Right lobe of liver (tissue), 6 donors: ENCODE measurements around the gene RAPGEF3. TPM values are rescaled to one million over a fixed set of nuclear protein-coding genes. Genes with fewer than 3 reads are reported as not detected.
A peak's percentile ranks its signal among the peaks of the same experiment; 100 is the strongest.

Source experiments
- ATAC-seq, 4 donors: fragments of 200-7000 bp; cut with Tn5 transposase; one replicate each; pipeline ENCODE4 v1.9.1; 2020; ENCODE audit warnings: mild to moderate bottlenecking in 4 of 4, moderate library complexity in 4 of 4
- DNase-seq, 3 donors: peaks; one replicate each; pipeline ENCODE4 v3.0.0-alpha.2; 2020
- H3K27ac ChIP-seq, 3 donors: fragments of 200-600 bp; one replicate each; pipeline ENCODE4 v1.8.0; 2022
- H3K27me3 ChIP-seq, 2 donors: fragments of 200-600 bp; one replicate each; pipeline ENCODE4 v1.8.0; 2022
- H3K36me3 ChIP-seq, 4 donors: fragments of 200-600 bp; sonication (generic) in 1 of 4; one replicate each; pipeline versions ENCODE4 v1.5.1 to v1.8.0; 2017 to 2022; ENCODE audit warnings: control low read depth in 1 of 4
- H3K4me1 ChIP-seq, 4 donors: fragments of 200-600 bp; sonication (generic) in 1 of 4; one replicate each; pipeline versions ENCODE4 v1.5.1 to v1.8.0; 2017 to 2022; ENCODE audit warnings: control low read depth in 1 of 4
- H3K4me3 ChIP-seq, 3 donors: fragments of 200-600 bp; one replicate each; pipeline ENCODE4 v1.8.0; 2022
- H3K9me3 ChIP-seq, 4 donors: fragments of 200-600 bp; sonication (generic) in 1 of 4; one replicate each; pipeline versions ENCODE4 v1.5.1 to v1.8.0; 2017 to 2022; ENCODE audit warnings: control low read depth in 1 of 4
- CTCF ChIP-seq, 4 donors: fragments of 200-600 bp in 3 of 4; fragments of 450-650 bp in 1 of 4; IDR thresholded peaks; one replicate each; pipeline versions ENCODE4 v1.5.1 to v1.8.0; 2016 to 2022; ENCODE audit warnings: antibody characterized with exemption in 4 of 4, mild to moderate bottlenecking in 2 of 4
- POLR2A ChIP-seq: fragments of 450-650 bp; IDR thresholded peaks from one replicate; pipeline ENCODE4 v1.6.1; 2017; ENCODE audit warnings: antibody characterized with exemption, mild to moderate bottlenecking
- WGBS: methylation state at CpG from one replicate; pipeline ENCODE4 v1.1.6; 2018; ENCODE audit warnings: low coverage, low lambda C conversion rate; ENCODE audit not compliant: insufficient coverage; ENCODE audit errors: missing lambda C conversion rate; 5-methylcytosine and 5-hydroxymethylcytosine counted together
- intact Hi-C, 2 donors: fragments of 100-400 bp; cut with DNase I; formaldehyde crosslinking; loops; one replicate each; pipeline versions ENCODE4 v1.11.2 to v1.14.1; 2022
- total RNA-seq, 6 experiments: library from RNA; depleted of rRNA in 2 of 6; stranded (reverse); fragments of >200 nt in 2 of 6; fragmentation: NEBNext Ultra II Directional in 3 of 6; extraction: Animal tissue kit (Norgen Biotek cat#: 25700) in 3 of 6; gene quantifications; one replicate each; pipeline versions ENCODE4 v1.1.0 to v1.2.4, GENCODE V29; 2016 to 2023
- donor health status: DM: no; HTN: yes; CAD: no.
- donor health status: DM: no; HTN: no; CAD: no.
- donor health status: DM: no; HTN: no; CAD: no.
- donor health status: DM: no; HTN: yes; CAD: no.
- donor health status: DM: no; HTN: yes; CAD: no.

Gene RAPGEF3
- total RNA-seq, 6 experiments from 2014 or later, result 0.81 to 4.6 (median 2.6) TPM

GRCh38 chr12:47705566-47706425 is 52.9 kb downstream of the RAPGEF3 start, which contains the start of gene RPAP3:
Gene RPAP3 (minus strand): TSS chr12:47706030. CDS start chr12:47702840, 3,190 bp downstream.
- TF ChIP-seq CTCF (IDR thresholded peaks at IDR 0.05), result peak; percentile 59 to 69 (median 67)
- TF ChIP-seq POLR2A, result peak; percentile 75
- Histone ChIP-seq H3K4me1 (peaks cover 0 to 7% (median 3%) of the 10 kb centered on the region in 4 donors), H3K27ac (peak within 1 kb of the TSS; percentile 73 to 83 (median 76)), H3K27me3 (no peaks in the 10 kb centered on the region), H3K4me3 (peak within 1 kb of the TSS; percentile 86 to 93 (median 92)), H3K36me3 (peaks cover 0 to 6% (median 1%) of the 10 kb centered on the region in 4 donors), H3K9me3 (no peaks in the 10 kb centered on the region)
- intact Hi-C loops, result no loop called here
- DNase-seq, result peak; percentile 97 to 99 (median 97)
- peak; percentile 96 to 98 (median 98) for ATAC-seq
- WGBS, result 0% methylated on average over 13 of the region's 66 CpGs

GRCh38 chr12:47705229-47705565 is 53.5 kb downstream of the RAPGEF3 start:
- intact Hi-C loops, result no loop called here
- H3K9me3 ChIP-seq, result no peaks in the 10 kb centered on the region
- peak overlapping the region in 2 of 3 donors; percentile 76 to 83 for H3K27ac ChIP-seq
- DNase-seq (no peak), ATAC-seq (no peak)
- H3K4me3 ChIP-seq, result peak overlapping the region; percentile 86 to 93 (median 92)
- H3K27me3 ChIP-seq, result no peaks in the 10 kb centered on the region
- 1% methylated on average over 5 of the region's 9 CpGs for WGBS
- H3K4me1 ChIP-seq, result peaks cover 0 to 7% (median 3%) of the 10 kb centered on the region in 4 donors
- H3K36me3 ChIP-seq, result peaks cover 0 to 9% (median 3%) of the 10 kb centered on the region in 4 donors
- TF ChIP-seq POLR2A (no peak), CTCF (IDR thresholded peaks at IDR 0.05) (no peak)

GRCh38 chr12:47704719-47705118 is 54.0 kb downstream of the RAPGEF3 start:
- H3K27ac ChIP-seq, result no peak overlapping the region
- H3K27me3 ChIP-seq, result no peaks in the 10 kb centered on the region
- H3K4me1 ChIP-seq, result peaks cover 0 to 7% (median 3%) of the 10 kb centered on the region in 4 donors
- peaks cover 0 to 9% (median 3%) of the 10 kb centered on the region in 4 donors for H3K36me3 ChIP-seq
- no peak overlapping the region for H3K4me3 ChIP-seq
- H3K9me3 ChIP-seq, result no peaks in the 10 kb centered on the region
- no peak for TF ChIP-seq CTCF (IDR thresholded peaks at IDR 0.05)
- no peak for TF ChIP-seq POLR2A
- 83% methylated on average over 9 of the region's 9 CpGs for WGBS
- DNase-seq, result no peak
- no peak for ATAC-seq
- intact Hi-C loops, result no loop called here

GRCh38 chr12:47700263-47700662 is 58.4 kb downstream of the RAPGEF3 start:
- no peak for DNase-seq
- TF ChIP-seq POLR2A (no peak), CTCF (IDR thresholded peaks at IDR 0.05) (no peak)
- Histone ChIP-seq H3K36me3 (peaks cover 0 to 9% (median 3%) of the 10 kb centered on the region in 4 donors), H3K4me3 (no peak overlapping the region), H3K4me1 (no peaks in the 10 kb centered on the region), H3K27ac (no peak overlapping the region), H3K9me3 (no peaks in the 10 kb centered on the region), H3K27me3 (no peaks in the 10 kb centered on the region)
- intact Hi-C loops, result no loop called here
- 85% methylated on average over 2 of the region's 2 CpGs for WGBS
- no peak for ATAC-seq
